Mammary epithelial cell (primary cell): ENCODE results near the gene STAB2.

Experiments used
- EZH2 ChIP-seq: IDR thresholded peaks from 2 replicates; pipeline ENCODE4 v1.6.1; 2012; ENCODE audit warnings: low read length, inconsistent platforms, borderline replicate concordance
- TF ChIP-seq, protein P1 (sequence below), 2 donors: IDR thresholded peaks in 1 of 2; conservative IDR thresholded peaks in 1 of 2; 2 replicates each; pipeline ENCODE4 v1.5.1; 2011 to 2012; ENCODE audit warnings: inconsistent platforms in 2 of 2, low read length in 2 of 2, mild to moderate bottlenecking in 2 of 2, control low read depth in 1 of 2, low read depth in 1 of 2; ENCODE audit not compliant: insufficient read depth in 1 of 2; ENCODE audit errors: extremely low read depth in 1 of 2

DNA sequence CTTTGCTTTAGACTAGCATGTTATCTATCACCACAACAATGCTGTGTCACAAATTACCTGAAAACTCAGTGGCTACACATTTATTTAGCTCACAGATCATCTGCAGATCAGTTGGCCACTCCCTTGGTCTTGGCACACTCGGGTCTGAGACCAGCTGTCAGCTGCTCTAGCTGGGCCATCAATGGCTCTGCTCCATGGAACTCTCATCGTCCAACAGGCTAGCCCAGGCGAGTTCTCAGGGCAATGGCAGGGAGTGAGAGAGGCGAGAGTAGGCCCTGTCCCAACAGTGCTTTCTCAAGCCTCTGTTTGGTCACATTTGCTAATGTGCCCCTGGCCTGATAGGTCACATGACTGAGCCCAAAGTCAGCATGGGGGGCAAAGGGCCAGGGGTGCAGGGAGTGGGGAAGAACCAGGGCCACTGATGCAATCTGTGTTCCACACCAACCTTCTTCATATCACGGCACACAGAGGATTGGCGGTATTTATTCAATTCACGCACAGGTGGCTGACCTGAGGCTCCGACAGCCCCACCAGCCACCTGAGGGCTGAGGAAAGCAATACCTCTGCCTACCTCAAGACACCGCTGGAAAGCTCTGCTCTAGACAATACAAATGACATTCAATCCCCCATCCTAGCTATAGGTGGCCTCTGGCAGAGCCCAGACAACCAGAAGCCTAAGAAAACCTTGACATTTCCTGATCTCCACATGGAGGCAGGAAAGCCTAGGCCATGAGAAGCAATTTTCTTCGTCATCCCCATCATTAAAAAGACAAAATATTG lies 171.4 kb downstream of the STAB2 start:
- TF ChIP-seq, protein P1, sequence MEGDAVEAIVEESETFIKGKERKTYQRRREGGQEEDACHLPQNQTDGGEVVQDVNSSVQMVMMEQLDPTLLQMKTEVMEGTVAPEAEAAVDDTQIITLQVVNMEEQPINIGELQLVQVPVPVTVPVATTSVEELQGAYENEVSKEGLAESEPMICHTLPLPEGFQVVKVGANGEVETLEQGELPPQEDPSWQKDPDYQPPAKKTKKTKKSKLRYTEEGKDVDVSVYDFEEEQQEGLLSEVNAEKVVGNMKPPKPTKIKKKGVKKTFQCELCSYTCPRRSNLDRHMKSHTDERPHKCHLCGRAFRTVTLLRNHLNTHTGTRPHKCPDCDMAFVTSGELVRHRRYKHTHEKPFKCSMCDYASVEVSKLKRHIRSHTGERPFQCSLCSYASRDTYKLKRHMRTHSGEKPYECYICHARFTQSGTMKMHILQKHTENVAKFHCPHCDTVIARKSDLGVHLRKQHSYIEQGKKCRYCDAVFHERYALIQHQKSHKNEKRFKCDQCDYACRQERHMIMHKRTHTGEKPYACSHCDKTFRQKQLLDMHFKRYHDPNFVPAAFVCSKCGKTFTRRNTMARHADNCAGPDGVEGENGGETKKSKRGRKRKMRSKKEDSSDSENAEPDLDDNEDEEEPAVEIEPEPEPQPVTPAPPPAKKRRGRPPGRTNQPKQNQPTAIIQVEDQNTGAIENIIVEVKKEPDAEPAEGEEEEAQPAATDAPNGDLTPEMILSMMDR (conservative IDR thresholded peaks at IDR 0.05 in 1 of 2, IDR thresholded peaks at IDR 0.05 in 1 of 2; ENCODE audit: extremely low read depth in 1 of 2, insufficient read depth in 1 of 2, low read depth in 1 of 2, low read length in 2 of 2), result no peak
- no peak for TF ChIP-seq EZH2
